Adrenal gland (tissue), 5 donors: ENCODE measurements around the gene SF3A1.

ENCODE experiments used
- POLR2A ChIP-seq, 2 donors: fragments of 450-650 bp; IDR thresholded peaks; one replicate each; pipeline ENCODE4 v1.6.1; 2017; ENCODE audit warnings: antibody characterized with exemption in 2 of 2, mild to moderate bottlenecking in 2 of 2, moderate library complexity in 1 of 2
- TF ChIP-seq, protein P1 (sequence below), 6 experiments: fragments of 450-650 bp in 4 of 6; fragments of 200-600 bp in 2 of 6; sonication (generic) in 1 of 6; IDR thresholded peaks; 1 replicate in 5 of 6; 2 replicates in 1 of 6; pipeline versions ENCODE4 v1.5.1 to v1.8.0; 2016 to 2021; ENCODE audit warnings: antibody characterized with exemption in 6 of 6, mild to moderate bottlenecking in 2 of 6, moderate library complexity in 1 of 6
- donor health status: DM: no; HTN: no; CAD: no.

DNA sequence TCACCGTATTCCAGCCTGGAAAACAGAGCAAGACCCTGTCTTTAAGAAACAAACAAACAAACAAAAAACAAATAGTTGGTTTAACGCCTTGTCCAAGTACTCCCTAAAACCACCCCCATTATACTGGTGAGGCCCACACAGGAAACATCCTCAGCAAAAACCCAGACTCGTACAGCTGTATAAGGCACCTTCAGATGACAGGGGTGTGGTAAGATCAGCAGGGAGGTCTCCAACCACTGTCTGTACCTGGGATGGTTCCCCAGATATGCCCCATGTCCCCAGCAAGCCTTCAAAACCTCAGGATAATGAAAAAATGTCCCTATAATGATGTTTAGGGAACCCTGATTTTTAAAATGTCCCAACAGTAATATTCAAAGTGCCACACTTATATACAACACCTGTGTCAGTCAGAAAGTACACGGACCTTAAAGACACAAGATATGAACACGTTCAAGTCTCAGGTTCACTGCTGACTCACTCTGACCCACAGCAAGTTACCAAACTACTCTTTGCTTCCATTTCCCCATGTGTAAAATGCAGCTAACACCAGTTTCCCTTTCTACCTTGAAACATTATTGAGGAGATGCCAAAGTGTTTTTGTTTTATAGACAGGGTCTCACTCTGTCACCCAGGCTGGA, 9.3 kb downstream of the SF3A1 start:
- TF ChIP-seq, protein P1, sequence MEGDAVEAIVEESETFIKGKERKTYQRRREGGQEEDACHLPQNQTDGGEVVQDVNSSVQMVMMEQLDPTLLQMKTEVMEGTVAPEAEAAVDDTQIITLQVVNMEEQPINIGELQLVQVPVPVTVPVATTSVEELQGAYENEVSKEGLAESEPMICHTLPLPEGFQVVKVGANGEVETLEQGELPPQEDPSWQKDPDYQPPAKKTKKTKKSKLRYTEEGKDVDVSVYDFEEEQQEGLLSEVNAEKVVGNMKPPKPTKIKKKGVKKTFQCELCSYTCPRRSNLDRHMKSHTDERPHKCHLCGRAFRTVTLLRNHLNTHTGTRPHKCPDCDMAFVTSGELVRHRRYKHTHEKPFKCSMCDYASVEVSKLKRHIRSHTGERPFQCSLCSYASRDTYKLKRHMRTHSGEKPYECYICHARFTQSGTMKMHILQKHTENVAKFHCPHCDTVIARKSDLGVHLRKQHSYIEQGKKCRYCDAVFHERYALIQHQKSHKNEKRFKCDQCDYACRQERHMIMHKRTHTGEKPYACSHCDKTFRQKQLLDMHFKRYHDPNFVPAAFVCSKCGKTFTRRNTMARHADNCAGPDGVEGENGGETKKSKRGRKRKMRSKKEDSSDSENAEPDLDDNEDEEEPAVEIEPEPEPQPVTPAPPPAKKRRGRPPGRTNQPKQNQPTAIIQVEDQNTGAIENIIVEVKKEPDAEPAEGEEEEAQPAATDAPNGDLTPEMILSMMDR (IDR thresholded peaks at IDR 0.05) = no peak
- TF ChIP-seq POLR2A (IDR thresholded peaks at IDR 0.05) = no peak
